ENCODE data around the gene GRIK1.

GRIK1 gene

GRCh38 chr21:29513535-29513934 lies 426.3 kb downstream of the GRIK1 start:
- no peak for DNase-seq

- DNase-seq = no peak
These were observed 428.7 kb downstream of the GRIK1 start for GRCh38 chr21:29511096-29511495.

DNA sequence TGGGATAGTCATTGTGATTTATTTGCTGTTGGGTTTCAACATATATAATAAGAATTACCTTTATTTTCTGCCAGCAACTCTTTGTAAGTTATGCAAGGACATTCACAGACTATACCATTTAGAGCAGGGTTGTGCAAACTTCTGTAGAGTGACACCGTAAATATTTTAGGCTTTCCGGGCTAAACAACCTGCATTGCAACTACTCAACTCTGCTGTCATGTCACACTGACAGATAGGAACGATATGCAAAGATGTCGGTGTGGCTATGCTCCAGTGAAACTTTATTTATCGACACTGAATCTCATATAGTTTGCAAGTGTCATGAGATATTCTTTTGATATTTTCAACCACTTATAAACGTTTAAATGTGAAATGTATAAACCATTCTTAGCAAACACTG lies 430.7 kb downstream of the GRIK1 start:
- no peak for DNase-seq

DNA sequence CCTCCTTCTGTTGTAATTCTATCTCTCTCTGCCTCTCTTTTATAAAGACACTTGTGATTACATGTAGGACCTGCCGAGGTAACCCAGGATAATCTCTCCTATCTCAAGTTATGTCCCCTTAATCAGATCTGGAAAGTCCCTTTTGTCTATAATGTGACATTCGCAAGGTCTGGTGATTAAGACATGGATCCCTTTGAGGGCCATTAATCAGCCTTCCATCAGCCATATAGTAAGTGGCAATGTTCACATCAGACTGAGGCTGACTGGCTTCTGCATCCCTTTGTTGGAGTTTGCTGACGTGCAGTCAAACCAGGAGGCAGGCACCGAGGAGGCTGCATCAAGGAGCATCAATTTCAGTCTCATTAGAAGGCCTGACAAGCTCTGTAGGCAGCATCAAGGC lies 431.5 kb downstream of the GRIK1 start:
- DNase-seq = no peak

GRCh38 chr21:29506947-29507346 lies 432.8 kb downstream of the GRIK1 start:
- DNase-seq = no peak

- DNase-seq = no peak
These were observed 433.6 kb downstream of the GRIK1 start for GRCh38 chr21:29506214-29506613.

DNA sequence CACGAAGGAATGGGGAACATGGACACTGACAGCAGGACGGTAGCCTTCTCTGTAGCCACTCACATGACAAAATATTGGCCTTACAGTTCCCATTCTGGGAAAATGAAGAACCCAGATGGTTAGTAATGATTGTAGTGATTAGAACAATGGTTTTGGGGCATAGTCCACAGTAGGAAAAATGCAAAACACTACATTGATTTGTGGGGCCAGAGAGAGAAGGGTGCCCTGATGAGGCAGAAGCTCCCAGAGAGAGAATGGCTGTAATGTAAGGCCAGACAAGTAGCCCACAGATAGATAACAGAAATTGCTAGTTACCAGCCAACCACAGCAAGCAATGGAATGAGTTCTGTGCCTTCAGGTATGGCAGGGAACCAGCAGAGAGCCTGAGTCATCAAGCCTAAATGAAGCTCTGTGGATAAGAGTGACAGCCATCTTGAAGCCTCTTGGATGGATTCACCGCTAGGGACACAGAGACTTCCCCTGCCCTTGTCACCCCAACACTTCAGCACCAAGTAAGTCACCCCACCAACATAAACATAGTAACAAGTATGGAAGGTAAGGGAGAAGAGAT lies 435.0 kb downstream of the GRIK1 start:
- DNase-seq = no peak

DNA sequence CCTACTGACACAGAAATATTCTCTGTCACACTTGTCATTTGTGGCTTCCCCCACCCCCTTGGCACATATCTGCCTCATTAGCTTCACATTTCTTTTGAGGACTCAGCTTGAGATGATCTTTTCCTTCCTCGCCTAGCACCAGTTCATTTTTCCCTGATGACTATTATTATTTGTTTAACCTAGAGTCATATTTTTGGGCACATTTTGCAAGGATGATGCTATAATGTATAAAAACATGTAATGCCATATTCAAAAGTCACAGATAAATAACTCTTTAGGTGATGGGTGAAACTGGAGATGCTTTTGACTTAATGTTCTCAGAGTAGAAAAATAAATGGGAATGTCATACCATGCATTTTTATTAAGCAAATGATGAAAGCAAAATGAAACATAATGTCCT lies 438.3 kb downstream of the GRIK1 start:
- DNase-seq = no peak

- no peak for DNase-seq
These were observed 440.0 kb downstream of the GRIK1 start for GRCh38 chr21:29499734-29500343.

GRCh38 chr21:29499229-29499628 lies 440.6 kb downstream of the GRIK1 start:
- no peak for DNase-seq

DNA sequence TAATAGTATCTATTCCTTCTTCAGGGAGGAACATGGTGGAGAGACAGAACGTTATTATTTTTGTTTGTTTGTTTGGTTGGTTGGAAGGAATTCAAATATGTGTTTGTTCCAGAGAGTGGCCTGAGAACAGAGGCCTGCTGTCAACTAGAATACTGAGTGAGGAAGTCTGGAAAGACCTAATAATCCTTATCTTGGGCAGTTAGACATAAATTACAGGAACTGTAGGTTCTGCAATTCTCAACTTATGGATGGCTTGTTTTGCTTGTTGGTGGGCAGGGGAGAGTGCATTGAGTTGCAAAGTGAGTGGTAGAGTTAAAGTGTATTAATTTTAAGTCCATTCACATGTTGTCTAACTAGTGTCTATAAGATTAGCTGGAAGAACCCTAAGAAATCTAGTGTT lies 443.5 kb downstream of the GRIK1 start:
- no peak for DNase-seq

DNA sequence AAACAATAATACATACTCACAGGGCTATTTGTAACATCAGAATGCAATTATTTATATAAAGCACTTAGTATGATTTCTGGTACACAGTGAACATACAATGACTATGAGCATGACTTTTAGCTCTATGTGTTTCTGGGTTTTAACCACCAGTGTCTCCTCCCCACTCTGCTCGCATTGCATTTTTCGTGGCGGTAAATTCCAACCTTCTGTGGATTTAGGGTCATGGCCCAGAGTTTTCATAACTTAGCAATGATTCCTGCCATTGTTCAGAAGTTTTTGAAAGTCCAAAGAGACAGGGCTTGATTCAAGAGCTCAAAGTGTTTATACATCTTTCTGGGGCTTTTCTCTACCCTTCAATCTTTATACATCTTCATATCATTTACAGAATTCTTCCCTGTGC lies 449.8 kb downstream of the GRIK1 start:
- no peak for DNase-seq

GRCh38 chr21:29487154-29487553 lies 452.6 kb downstream of the GRIK1 start:
- DNase-seq = no peak
